ENCODE results near the gene RPS2. TPM values are rescaled to one million over a fixed set of nuclear protein-coding genes. Genes with fewer than 3 reads are reported as not detected.

The RPS2 gene
- polyA plus RNA-seq, 1 of the 3 experiments (the other 2 are of a cell fraction), result 6,384 TPM

DNA sequence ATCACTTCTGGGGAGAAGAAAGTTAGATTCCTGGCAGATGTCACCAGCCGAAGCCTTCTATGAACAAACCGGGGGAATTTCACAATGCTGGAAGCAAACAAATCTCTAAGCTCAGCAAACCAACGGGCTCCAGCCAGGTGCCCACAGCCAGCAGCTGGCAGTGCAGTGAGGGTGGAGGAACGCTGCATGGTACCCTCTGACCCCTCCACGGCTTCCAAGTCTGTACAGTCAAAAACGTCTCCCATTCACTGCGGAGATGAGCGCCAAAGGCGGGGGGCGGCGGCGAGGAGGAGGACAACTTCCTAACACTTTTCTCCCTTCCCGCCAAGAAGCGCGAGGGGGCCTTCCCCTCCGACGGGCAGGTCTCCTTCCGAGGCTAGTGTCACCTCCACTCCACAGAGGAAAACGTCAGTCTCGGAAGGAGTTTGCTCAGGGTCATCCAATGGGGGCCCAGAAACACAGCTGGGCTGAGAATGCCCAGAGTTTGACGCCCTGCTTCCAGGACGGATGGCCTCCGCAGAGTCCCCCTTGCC lies 44.1 kb upstream of the RPS2 start:
- H3K4me2 ChIP-seq, result peak overlapping the region; percentile 97
- peak; percentile 61 for DNase-seq
- peak overlapping the region; percentile 90 to 91 for H3K4me3 ChIP-seq (ENCODE audit: low read depth in 2 of 2, low read length in 1 of 2)
- 3% methylated on average over 8 of the region's 23 CpGs for WGBS (ENCODE audit: low lambda C conversion rate)
- H3K9me3 ChIP-seq, result no peaks in the 10 kb centered on the region
- peaks cover 55% of the 10 kb centered on the region for H4K20me1 ChIP-seq (ENCODE audit: insufficient read depth)
- H3K27me3 ChIP-seq (ENCODE audit: insufficient read depth), result no peaks in the 10 kb centered on the region
- TF ChIP-seq TCF12 (IDR thresholded peaks at IDR 0.05) (no peak), GABPA (IDR thresholded peaks at IDR 0.05; ENCODE audit: low read depth) (0 out of 2 replicates have a peak, but pooled peaks have one; percentile 18)
- H3K4me1 ChIP-seq (ENCODE audit: control insufficient read depth in 1 of 2, insufficient read depth in 2 of 2, low read depth in 1 of 2, low read length in 1 of 2), result peaks cover 24 to 58% of the 10 kb centered on the region in 2 experiments; a peak in 3 of 4 replicates
- H3K27ac ChIP-seq (ENCODE audit: low read depth in 2 of 2, low read length in 1 of 2), result peak overlapping the region; percentile 72 to 75
- peaks cover 67% of the 10 kb centered on the region for H3K79me2 ChIP-seq (ENCODE audit: insufficient read depth)
- ChIA-PET POLR2A (interaction anchor here (0.6 to 1.4 kb wide), 4 partner anchors 11 to 147 kb away, joined by 3 to 8 read pairs (median 6); partner anchors contain the start of genes RPS2 and TRAF7), CTCF (interaction anchor here (1.1 to 1.7 kb wide), 7 partner anchors 13 to 139 kb away, joined by 3 to 12 read pairs (median 5); partner anchors contain the start of genes NTHL1, RPS2 and TSC2)
- no peaks in the 10 kb centered on the region for H3K9me2 ChIP-seq
- no peak overlapping the region for H2AFZ ChIP-seq (ENCODE audit: low read depth)
- peaks cover 15% of the 10 kb centered on the region for H3F3A ChIP-seq (replicated peaks; ENCODE audit: insufficient read depth)
- H3K9ac ChIP-seq, result peak overlapping the region; percentile 95
- H3K36me3 ChIP-seq (replicated peaks in 1 of 2; ENCODE audit: control insufficient read depth in 1 of 2, insufficient read depth in 2 of 2, low read length in 1 of 2), result peaks cover 0 to 6% of the 10 kb centered on the region in 2 experiments

DNA sequence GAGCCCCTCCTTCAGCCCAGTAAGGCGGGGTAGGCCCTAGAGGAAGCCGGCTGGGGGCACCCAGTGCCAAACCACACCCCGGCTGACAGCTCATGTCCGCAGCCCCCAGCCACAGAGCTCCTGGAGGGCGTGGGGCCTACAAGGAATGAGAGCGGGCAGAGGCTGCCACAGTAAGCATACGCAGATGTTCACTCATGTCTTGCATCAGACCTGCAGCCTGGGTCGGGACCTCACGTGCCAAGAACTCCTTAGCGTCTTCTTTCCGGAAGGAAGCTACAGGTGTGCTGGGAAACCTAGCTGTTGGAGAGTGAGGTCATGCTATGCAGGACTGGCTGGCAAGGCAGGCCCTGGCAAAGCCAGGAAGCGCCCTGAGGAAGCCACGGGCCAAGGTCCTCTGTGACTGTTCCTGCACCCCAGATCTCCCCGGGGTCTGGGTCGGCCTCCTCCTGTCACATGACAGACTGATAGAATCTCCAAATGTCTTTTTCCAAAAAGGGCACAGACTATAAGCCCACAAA lies 43.4 kb upstream of the RPS2 start:
- H3K79me2 ChIP-seq (ENCODE audit: insufficient read depth), result peaks cover 74% of the 10 kb centered on the region

More for the DNA sequence above, 43.4 kb upstream of the RPS2 start:
- Histone ChIP-seq H3K9ac (peak overlapping the region; percentile 95; the same call in 1 of the 2 replicates), H3K4me1 (ENCODE audit: control insufficient read depth in 1 of 2, insufficient read depth in 2 of 2, low read depth in 1 of 2, low read length in 1 of 2) (peaks cover 24 to 61% of the 10 kb centered on the region in 2 experiments; a peak in 3 of 4 replicates), H3F3A (replicated peaks; ENCODE audit: insufficient read depth) (peaks cover 15% of the 10 kb centered on the region), H2AFZ (ENCODE audit: low read depth) (no peak overlapping the region), H3K9me3 (no peaks in the 10 kb centered on the region), H3K27ac (ENCODE audit: low read depth in 2 of 2, low read length in 1 of 2) (peak overlapping the region; percentile 19 to 72; a peak in 2 of 4 replicates), H3K9me2 (no peaks in the 10 kb centered on the region), H4K20me1 (ENCODE audit: insufficient read depth) (peaks cover 61% of the 10 kb centered on the region), H3K4me2 (peak overlapping the region; percentile 97), H3K4me3 (ENCODE audit: low read depth in 2 of 2, low read length in 1 of 2) (peak overlapping the region; percentile 90 to 91), H3K27me3 (ENCODE audit: insufficient read depth) (no peaks in the 10 kb centered on the region), H3K36me3 (replicated peaks in 1 of 2; ENCODE audit: control insufficient read depth in 1 of 2, insufficient read depth in 2 of 2, low read length in 1 of 2) (peaks cover 2 to 11% of the 10 kb centered on the region in 2 experiments)
- WGBS (ENCODE audit: low lambda C conversion rate), result 32% methylated on average over 10 of the region's 15 CpGs
- ChIA-PET CTCF (interaction anchor here (1.1 to 1.7 kb wide), 7 partner anchors 12 to 140 kb away, joined by 3 to 12 read pairs (median 5); partner anchors contain the start of genes NTHL1, RPS2 and TSC2), POLR2A (interaction anchor here (0.8 to 1.4 kb wide), 2 partner anchors 10 to 147 kb away, joined by 3 to 8 read pairs; partner anchors contain the start of gene TRAF7)
- DNase-seq, result no peak
- TF ChIP-seq NFIC (IDR thresholded peaks at IDR 0.05; ENCODE audit: borderline replicate concordance) (no peak), NRF1 (IDR thresholded peaks at IDR 0.05; ENCODE audit: low read depth, low read length) (no peak), SIN3A (IDR thresholded peaks at IDR 0.05; ENCODE audit: borderline replicate concordance, low read depth, low read length) (no peak), RCOR1 (IDR thresholded peaks at IDR 0.05; ENCODE audit: low read length) (no peak), POLR2AphosphoS5 (IDR thresholded peaks at IDR 0.05; ENCODE audit: low read depth, low read length) (no peak), FOXM1 (IDR thresholded peaks at IDR 0.05; ENCODE audit: low read depth) (no peak), RAD21 (IDR thresholded peaks at IDR 0.05; ENCODE audit: low read length) (no peak), RFX5 (IDR thresholded peaks at IDR 0.05; ENCODE audit: low read length) (no peak)
- TF ChIP-seq, protein P1, sequence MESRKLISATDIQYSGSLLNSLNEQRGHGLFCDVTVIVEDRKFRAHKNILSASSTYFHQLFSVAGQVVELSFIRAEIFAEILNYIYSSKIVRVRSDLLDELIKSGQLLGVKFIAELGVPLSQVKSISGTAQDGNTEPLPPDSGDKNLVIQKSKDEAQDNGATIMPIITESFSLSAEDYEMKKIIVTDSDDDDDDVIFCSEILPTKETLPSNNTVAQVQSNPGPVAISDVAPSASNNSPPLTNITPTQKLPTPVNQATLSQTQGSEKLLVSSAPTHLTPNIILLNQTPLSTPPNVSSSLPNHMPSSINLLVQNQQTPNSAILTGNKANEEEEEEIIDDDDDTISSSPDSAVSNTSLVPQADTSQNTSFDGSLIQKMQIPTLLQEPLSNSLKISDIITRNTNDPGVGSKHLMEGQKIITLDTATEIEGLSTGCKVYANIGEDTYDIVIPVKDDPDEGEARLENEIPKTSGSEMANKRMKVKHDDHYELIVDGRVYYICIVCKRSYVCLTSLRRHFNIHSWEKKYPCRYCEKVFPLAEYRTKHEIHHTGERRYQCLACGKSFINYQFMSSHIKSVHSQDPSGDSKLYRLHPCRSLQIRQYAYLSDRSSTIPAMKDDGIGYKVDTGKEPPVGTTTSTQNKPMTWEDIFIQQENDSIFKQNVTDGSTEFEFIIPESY (IDR thresholded peaks at IDR 0.05; ENCODE audit: borderline replicate concordance, low read depth), result no peak
